HepG2 (cell line): ENCODE results near the gene DCP2. TPM values are rescaled to one million over a fixed set of nuclear protein-coding genes. Genes with fewer than 3 reads are reported as not detected.

Source experiments
- FOXO1 ChIP-seq: sonication (generic); formaldehyde crosslinking; IDR thresholded peaks from 2 replicates; pipeline ENCODE4 v1.4.0; 2020; ENCODE audit warnings: missing genetic modification reagents
- GATAD2A ChIP-seq: IDR thresholded peaks from 2 replicates; pipeline ENCODE4 v1.6.1; 2016
- MED1 ChIP-seq: sonication (generic); formaldehyde crosslinking; IDR thresholded peaks from 2 replicates; pipeline ENCODE4 v1.4.0; 2020; ENCODE audit warnings: missing genetic modification reagents
- NR2F6 ChIP-seq, 2 experiments: IDR thresholded peaks; 2 replicates each; pipeline ENCODE4 v1.6.1; 2016; ENCODE audit warnings: antibody characterized with exemption in 1 of 2, mild to moderate bottlenecking in 1 of 2
- ONECUT2 ChIP-seq: sonication (generic); formaldehyde crosslinking; IDR thresholded peaks from 2 replicates; pipeline ENCODE4 v1.4.0; 2020; ENCODE audit warnings: missing genetic modification reagents
- PITX1 ChIP-seq: sonication (generic); formaldehyde crosslinking; IDR thresholded peaks from 2 replicates; pipeline ENCODE4 v1.5.1; 2020; ENCODE audit warnings: mild to moderate bottlenecking, missing genetic modification reagents
- RFXANK ChIP-seq: IDR thresholded peaks from 2 replicates; pipeline ENCODE4 v1.6.1; 2016
- YEATS4 ChIP-seq: sonication (generic); formaldehyde crosslinking; IDR thresholded peaks from 2 replicates; pipeline ENCODE4 v1.4.0; 2020; ENCODE audit warnings: missing genetic modification reagents, borderline replicate concordance
- ZNF44 ChIP-seq: sonication (generic); formaldehyde crosslinking; IDR thresholded peaks from 2 replicates; pipeline ENCODE4 v1.5.1; 2020; ENCODE audit warnings: mild to moderate bottlenecking, missing genetic modification reagents
- polyA plus RNA-seq, 8 experiments: library from polyadenylated mRNA; depleted of rRNA in 3 of 8; stranded (reverse) in 7 of 8; unstranded in 1 of 8; fragments of >200 nt; fragmentation: Illumina TruSeq in 4 of 8; extraction: Trizol in 4 of 8; gene quantifications; 2 replicates each; pipeline versions ENCODE4 v1.2.1 to v1.2.3, GENCODE V29; 2011 to 2016; ENCODE audit warnings: low read depth in 4 of 8, missing spikeins in 1 of 8, mixed read lengths in 1 of 8; ENCODE audit not compliant: insufficient read depth in 1 of 8
- total RNA-seq, 5 experiments: library from RNA; depleted of rRNA; stranded (reverse); fragments of >200 nt; fragmentation: Illumina TruSeq; extraction: Trizol; gene quantifications; 2 replicates each; pipeline ENCODE4 v1.2.3, GENCODE V29; 2016; ENCODE audit warnings: low read depth in 1 of 5
- TF ChIP-seq, protein P1 (sequence below), 2 experiments: fragments of 450-650 bp in 1 of 2; sonication (generic) in 1 of 2; formaldehyde crosslinking in 1 of 2; IDR thresholded peaks; 2 replicates each; pipeline versions ENCODE4 v1.6.1 to v1.8.0; 2016 to 2022; ENCODE audit warnings: antibody characterized with exemption in 1 of 2, mild to moderate bottlenecking in 1 of 2, missing genetic modification reagents in 1 of 2
- TF ChIP-seq, protein P2 (sequence below): IDR thresholded peaks from 2 replicates; pipeline ENCODE4 v1.6.1; 2016; ENCODE audit warnings: mild to moderate bottlenecking
- TF ChIP-seq, protein P3 (sequence below): sonication (generic); IDR thresholded peaks from 2 replicates; pipeline ENCODE4 v1.6.1; 2016; ENCODE audit warnings: low read depth, borderline replicate concordance
- TF ChIP-seq, protein P4 (sequence below): sonication (generic); formaldehyde crosslinking; conservative IDR thresholded peaks from 2 replicates; pipeline ENCODE4 v1.5.0; 2020; ENCODE audit warnings: missing genetic modification reagents
- TF ChIP-seq, protein P5 (sequence below): sonication (generic); formaldehyde crosslinking; IDR thresholded peaks from 2 replicates; pipeline ENCODE4 v1.5.1; 2020; ENCODE audit warnings: missing genetic modification reagents, mild to moderate bottlenecking, borderline replicate concordance

The DCP2 gene
- total and polyA plus RNA-seq, 2 of the 13 experiments (the other 11 are each of a cell fraction or from before 2014, with no cell fraction given), result 16.2 to 63.4 TPM

DNA sequence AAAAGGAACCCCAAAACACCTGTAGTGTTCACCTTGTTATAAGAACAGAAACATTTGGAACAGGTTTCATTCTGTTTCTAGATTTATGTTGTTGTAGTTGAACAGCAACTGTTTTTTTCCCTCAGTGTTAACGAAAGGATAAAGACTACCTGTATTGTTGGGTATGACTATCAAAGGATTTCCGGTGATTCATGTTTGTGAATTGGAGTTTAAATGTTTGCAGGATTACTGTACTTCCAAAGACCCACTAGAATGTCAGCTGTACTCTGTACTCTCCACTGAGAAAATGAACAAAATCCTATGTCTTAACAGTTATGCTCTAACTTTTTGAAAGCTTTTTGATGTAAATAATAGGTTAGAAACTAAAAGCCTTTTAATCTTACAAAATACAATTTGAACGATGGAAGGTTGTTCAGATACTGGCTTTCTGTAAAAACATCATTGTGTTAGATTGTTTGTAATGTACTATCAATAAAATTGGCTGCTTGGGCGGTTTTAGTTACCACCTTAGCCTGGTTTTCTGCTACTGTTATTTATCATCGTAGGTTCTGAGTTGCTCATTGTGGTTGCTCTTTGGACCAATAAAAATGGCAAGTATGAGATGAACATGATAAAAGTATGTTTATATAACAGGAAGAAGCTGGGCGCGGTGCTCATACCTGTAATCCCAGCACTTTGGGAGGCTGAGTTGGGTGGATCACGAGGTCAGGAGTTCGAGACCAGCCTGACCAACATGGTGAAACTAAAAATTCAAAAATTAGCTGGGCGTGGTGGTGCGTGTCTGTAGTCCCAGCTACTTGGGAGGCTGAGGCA is 44.1 kb downstream of the DCP2 start (continued):
- TF ChIP-seq YEATS4 (CRISPR knock-in tag) (no peak), ONECUT2 (CRISPR knock-in tag) (no peak), ZNF44 (no peak), GATAD2A (CRISPR knock-in tag) (peak; percentile 85), PITX1 (CRISPR knock-in tag) (peak; percentile 76; the same call in 1 of the 2 replicates), NR2F6 (IDR thresholded peaks at IDR 0.05) (no peak; the same call in 1 of the 2 replicates), NR2F6 (CRISPR knock-in tag; IDR thresholded peaks at IDR 0.05) (peak; percentile 27; the same call in 1 of the 2 replicates), RFXANK (CRISPR knock-in tag) (no peak), MED1 (CRISPR knock-in tag) (peak; percentile 86), FOXO1 (CRISPR knock-in tag) (peak; percentile 38; the same call in 1 of the 2 replicates)
- TF ChIP-seq, protein P1, sequence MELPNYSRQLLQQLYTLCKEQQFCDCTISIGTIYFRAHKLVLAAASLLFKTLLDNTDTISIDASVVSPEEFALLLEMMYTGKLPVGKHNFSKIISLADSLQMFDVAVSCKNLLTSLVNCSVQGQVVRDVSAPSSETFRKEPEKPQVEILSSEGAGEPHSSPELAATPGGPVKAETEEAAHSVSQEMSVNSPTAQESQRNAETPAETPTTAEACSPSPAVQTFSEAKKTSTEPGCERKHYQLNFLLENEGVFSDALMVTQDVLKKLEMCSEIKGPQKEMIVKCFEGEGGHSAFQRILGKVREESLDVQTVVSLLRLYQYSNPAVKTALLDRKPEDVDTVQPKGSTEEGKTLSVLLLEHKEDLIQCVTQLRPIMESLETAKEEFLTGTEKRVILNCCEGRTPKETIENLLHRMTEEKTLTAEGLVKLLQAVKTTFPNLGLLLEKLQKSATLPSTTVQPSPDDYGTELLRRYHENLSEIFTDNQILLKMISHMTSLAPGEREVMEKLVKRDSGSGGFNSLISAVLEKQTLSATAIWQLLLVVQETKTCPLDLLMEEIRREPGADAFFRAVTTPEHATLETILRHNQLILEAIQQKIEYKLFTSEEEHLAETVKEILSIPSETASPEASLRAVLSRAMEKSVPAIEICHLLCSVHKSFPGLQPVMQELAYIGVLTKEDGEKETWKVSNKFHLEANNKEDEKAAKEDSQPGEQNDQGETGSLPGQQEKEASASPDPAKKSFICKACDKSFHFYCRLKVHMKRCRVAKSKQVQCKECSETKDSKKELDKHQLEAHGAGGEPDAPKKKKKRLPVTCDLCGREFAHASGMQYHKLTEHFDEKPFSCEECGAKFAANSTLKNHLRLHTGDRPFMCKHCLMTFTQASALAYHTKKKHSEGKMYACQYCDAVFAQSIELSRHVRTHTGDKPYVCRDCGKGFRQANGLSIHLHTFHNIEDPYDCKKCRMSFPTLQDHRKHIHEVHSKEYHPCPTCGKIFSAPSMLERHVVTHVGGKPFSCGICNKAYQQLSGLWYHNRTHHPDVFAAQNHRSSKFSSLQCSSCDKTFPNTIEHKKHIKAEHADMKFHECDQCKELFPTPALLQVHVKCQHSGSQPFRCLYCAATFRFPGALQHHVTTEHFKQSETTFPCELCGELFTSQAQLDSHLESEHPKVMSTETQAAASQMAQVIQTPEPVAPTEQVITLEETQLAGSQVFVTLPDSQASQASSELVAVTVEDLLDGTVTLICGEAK (IDR thresholded peaks at IDR 0.05), result no peak
- TF ChIP-seq, protein P1 (CRISPR knock-in tag; IDR thresholded peaks at IDR 0.05), result no peak; the same call in 1 of the 2 replicates
- TF ChIP-seq, protein P2, sequence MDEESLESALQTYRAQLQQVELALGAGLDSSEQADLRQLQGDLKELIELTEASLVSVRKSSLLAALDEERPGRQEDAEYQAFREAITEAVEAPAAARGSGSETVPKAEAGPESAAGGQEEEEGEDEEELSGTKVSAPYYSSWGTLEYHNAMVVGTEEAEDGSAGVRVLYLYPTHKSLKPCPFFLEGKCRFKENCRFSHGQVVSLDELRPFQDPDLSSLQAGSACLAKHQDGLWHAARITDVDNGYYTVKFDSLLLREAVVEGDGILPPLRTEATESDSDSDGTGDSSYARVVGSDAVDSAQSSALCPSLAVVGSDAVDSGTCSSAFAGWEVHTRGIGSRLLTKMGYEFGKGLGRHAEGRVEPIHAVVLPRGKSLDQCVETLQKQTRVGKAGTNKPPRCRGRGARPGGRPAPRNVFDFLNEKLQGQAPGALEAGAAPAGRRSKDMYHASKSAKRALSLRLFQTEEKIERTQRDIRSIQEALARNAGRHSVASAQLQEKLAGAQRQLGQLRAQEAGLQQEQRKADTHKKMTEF, result peak; percentile 46
- TF ChIP-seq, protein P3, sequence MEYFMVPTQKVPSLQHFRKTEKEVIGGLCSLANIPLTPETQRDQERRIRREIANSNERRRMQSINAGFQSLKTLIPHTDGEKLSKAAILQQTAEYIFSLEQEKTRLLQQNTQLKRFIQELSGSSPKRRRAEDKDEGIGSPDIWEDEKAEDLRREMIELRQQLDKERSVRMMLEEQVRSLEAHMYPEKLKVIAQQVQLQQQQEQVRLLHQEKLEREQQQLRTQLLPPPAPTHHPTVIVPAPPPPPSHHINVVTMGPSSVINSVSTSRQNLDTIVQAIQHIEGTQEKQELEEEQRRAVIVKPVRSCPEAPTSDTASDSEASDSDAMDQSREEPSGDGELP, result peak; percentile 50; the same call in 1 of the 2 replicates
- TF ChIP-seq, protein P4, sequence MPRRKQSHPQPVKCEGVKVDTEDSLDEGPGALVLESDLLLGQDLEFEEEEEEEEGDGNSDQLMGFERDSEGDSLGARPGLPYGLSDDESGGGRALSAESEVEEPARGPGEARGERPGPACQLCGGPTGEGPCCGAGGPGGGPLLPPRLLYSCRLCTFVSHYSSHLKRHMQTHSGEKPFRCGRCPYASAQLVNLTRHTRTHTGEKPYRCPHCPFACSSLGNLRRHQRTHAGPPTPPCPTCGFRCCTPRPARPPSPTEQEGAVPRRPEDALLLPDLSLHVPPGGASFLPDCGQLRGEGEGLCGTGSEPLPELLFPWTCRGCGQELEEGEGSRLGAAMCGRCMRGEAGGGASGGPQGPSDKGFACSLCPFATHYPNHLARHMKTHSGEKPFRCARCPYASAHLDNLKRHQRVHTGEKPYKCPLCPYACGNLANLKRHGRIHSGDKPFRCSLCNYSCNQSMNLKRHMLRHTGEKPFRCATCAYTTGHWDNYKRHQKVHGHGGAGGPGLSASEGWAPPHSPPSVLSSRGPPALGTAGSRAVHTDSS, result no peak
- TF ChIP-seq, protein P5, sequence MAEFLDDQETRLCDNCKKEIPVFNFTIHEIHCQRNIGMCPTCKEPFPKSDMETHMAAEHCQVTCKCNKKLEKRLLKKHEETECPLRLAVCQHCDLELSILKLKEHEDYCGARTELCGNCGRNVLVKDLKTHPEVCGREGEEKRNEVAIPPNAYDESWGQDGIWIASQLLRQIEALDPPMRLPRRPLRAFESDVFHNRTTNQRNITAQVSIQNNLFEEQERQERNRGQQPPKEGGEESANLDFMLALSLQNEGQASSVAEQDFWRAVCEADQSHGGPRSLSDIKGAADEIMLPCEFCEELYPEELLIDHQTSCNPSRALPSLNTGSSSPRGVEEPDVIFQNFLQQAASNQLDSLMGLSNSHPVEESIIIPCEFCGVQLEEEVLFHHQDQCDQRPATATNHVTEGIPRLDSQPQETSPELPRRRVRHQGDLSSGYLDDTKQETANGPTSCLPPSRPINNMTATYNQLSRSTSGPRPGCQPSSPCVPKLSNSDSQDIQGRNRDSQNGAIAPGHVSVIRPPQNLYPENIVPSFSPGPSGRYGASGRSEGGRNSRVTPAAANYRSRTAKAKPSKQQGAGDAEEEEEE (CRISPR knock-in tag), result no peak
